Thyroid gland (tissue), 4 donors: ENCODE data around the gene MMAB.

Source experiments
- POLR2A ChIP-seq, 2 donors: fragments of 450-650 bp; IDR thresholded peaks; one replicate each; pipeline ENCODE4 v1.6.1; 2017; ENCODE audit warnings: antibody characterized with exemption in 2 of 2, mild to moderate bottlenecking in 2 of 2, moderate library complexity in 1 of 2
- TF ChIP-seq, protein P1 (sequence below), 6 experiments: fragments of 200-600 bp in 3 of 6; fragments of 450-650 bp in 3 of 6; sonication (generic) in 3 of 6; IDR thresholded peaks; one replicate each; pipeline ENCODE4 v1.5.1; 2016 to 2019; ENCODE audit warnings: antibody characterized with exemption in 6 of 6, mild to moderate bottlenecking in 2 of 6, inconsistent platforms in 1 of 6, moderate library complexity in 1 of 6

DNA sequence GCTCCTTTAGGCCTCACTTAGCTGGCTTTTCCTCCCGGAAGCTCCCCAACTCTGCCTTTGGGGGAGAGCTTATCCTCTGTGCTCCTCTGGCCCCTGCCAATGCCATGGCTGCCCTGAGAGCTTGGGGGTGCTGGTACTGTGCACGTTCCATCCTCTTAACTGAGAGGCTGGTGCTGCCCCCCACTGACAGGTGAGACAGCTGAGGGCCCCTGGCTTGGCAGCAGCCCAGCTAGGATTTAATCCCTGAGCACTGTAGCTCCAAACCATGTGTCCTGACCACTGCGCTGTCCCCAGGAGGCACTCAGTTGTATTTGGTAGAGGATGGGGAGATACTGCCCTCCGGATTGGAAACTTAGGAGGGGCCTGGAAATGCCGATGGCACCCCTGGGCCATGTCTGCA, 49.8 kb downstream of the MMAB start:
- TF ChIP-seq POLR2A (IDR thresholded peaks at IDR 0.05), result no peak
- TF ChIP-seq, protein P1, sequence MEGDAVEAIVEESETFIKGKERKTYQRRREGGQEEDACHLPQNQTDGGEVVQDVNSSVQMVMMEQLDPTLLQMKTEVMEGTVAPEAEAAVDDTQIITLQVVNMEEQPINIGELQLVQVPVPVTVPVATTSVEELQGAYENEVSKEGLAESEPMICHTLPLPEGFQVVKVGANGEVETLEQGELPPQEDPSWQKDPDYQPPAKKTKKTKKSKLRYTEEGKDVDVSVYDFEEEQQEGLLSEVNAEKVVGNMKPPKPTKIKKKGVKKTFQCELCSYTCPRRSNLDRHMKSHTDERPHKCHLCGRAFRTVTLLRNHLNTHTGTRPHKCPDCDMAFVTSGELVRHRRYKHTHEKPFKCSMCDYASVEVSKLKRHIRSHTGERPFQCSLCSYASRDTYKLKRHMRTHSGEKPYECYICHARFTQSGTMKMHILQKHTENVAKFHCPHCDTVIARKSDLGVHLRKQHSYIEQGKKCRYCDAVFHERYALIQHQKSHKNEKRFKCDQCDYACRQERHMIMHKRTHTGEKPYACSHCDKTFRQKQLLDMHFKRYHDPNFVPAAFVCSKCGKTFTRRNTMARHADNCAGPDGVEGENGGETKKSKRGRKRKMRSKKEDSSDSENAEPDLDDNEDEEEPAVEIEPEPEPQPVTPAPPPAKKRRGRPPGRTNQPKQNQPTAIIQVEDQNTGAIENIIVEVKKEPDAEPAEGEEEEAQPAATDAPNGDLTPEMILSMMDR (IDR thresholded peaks at IDR 0.05), result no peak
